ENCODE results near the gene SLC11A2.
A peak's percentile ranks its signal among the peaks of the same experiment; 100 is the strongest.
"Not testable (repeated sequence)": the region's sequence is repeated elsewhere in the genome, so short reads cannot be mapped to it uniquely, and the experiment has no call there.

SLC11A2 gene

DNA sequence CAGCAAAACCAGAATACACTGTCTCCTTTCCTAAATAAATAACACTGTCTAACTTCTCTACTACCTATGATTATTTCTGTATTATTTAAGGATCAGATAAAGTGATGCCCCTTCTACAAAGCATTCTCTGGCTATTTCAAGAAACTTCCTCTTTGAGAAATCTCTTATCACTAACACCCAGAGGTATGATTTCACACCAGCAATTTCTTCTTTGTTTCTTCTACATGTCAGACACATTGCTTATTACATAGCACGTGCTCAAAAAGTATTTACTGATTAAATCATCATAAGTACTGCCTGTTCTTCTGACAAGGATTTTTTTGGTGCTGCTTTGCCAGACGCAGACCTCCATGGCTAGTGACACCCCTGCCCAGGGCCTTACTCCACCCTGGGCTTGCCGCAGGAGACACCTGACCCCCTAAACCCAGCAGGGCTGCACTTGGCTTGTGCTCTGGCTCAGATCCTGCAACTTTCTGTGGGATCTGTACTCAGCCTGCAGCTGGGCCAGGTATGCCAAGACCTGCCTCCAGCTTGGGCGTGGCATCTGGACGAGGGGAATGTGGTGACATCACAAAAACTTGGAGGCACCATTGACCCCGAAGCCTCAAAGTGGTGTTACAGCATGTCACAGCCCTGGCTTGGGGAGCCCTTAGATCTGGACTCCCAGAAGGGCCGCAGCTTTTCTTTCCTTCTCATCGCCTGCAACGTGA is 89.2 kb downstream of the SLC11A2 start:
- DNase-seq = no peak

- DNase-seq = peak; percentile 10 to 19
These were observed 91.0 kb downstream of the SLC11A2 start for GRCh38 chr12:50934981-50935807.

GRCh38 chr12:50934371-50934851 is 91.8 kb downstream of the SLC11A2 start:
- DNase-seq = peak; percentile 45 to 52

GRCh38 chr12:50933459-50934124 is 92.6 kb downstream of the SLC11A2 start:
- DNase-seq = no peak

- DNase-seq = no peak
These were observed 93.3 kb downstream of the SLC11A2 start for GRCh38 chr12:50932787-50933280.

DNA sequence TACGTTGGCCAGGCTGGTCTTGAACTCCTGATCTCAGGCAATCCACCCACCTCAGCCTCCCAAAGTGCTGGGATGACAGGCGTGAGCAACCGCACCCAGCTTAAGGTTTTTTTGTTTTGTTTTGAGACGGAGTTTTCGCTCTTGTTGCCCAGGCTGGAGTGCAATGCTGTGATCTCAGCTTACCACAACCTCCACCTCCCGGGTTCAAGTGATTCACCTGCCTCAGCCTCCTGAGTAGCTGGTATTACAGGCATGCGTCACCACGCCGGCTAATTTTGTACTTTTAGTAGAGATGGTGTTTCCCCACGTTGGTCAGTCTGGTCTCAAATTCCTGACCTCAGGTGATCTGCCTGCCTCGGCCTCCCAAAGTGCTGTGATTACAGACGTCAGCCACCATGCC is 95.7 kb downstream of the SLC11A2 start:
- DNase-seq = not testable (repeated sequence)

DNA sequence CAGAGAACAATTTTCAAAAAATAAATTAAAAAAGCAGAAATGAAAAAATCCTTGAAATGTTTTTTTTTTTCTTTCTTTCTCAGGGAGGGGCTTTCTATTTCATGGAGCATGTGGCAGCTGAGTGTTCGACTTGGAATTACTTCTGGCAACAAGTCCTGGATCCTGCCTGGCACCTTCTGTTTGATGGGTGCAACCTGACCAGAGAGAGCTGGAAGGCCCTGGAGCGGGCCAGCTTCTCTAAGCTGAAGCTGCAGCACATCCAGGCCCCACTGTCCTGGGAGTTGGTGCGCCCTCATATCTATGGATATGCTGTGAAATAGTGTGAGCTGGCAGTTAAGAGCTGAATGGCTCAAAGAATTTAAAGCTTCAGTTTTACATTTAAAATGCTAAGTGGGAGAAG is 96.4 kb downstream of the SLC11A2 start:
- DNase-seq = no peak
